Liver (tissue), 3 donors: ENCODE measurements around the gene UBL3.

Experiments used
- CTCF ChIP-seq: fragments of 150-350 bp; IDR thresholded peaks from 2 replicates; pipeline ENCODE4 v1.5.1; 2017; ENCODE audit warnings: improper control_type of control experiment, low read depth, low read length; ENCODE audit not compliant: missing input control
- EGR1 ChIP-seq, 2 donors: IDR thresholded peaks; 2 replicates each; pipeline ENCODE4 v1.6.1; 2016 to 2018; ENCODE audit warnings: antibody characterized with exemption in 2 of 2, low read depth in 2 of 2
- GABPA ChIP-seq, 2 donors: IDR thresholded peaks in 1 of 2; conservative IDR thresholded peaks in 1 of 2; 2 replicates each; pipeline ENCODE4 v1.6.1; 2016; ENCODE audit warnings: antibody characterized with exemption in 2 of 2, mild to moderate bottlenecking in 1 of 2, moderate library complexity in 1 of 2
- JUND ChIP-seq, 2 donors: IDR thresholded peaks; 2 replicates each; pipeline ENCODE4 v1.6.1; 2016; ENCODE audit warnings: antibody characterized with exemption in 2 of 2
- NR2F2 ChIP-seq: IDR thresholded peaks from 2 replicates; pipeline ENCODE4 v1.6.1; 2016; ENCODE audit warnings: antibody characterized with exemption
- RAD21 ChIP-seq, 2 donors: IDR thresholded peaks; 2 replicates each; pipeline ENCODE4 v1.6.1; 2016; ENCODE audit warnings: antibody characterized with exemption in 2 of 2, mild to moderate bottlenecking in 2 of 2
- REST ChIP-seq: IDR thresholded peaks from 2 replicates; pipeline ENCODE4 v1.6.1; 2016; ENCODE audit warnings: antibody characterized with exemption, mild to moderate bottlenecking
- RXRA ChIP-seq, 2 donors: IDR thresholded peaks; 2 replicates each; pipeline ENCODE4 v1.6.1; 2017 to 2018; ENCODE audit warnings: antibody characterized with exemption in 2 of 2, mild to moderate bottlenecking in 1 of 2
- SP1 ChIP-seq: IDR thresholded peaks from 2 replicates; pipeline ENCODE4 v1.6.1; 2018; ENCODE audit warnings: antibody characterized with exemption, mild to moderate bottlenecking
- YY1 ChIP-seq: IDR thresholded peaks from 2 replicates; pipeline ENCODE4 v1.6.1; 2016; ENCODE audit warnings: antibody characterized with exemption, mild to moderate bottlenecking
- TF ChIP-seq, protein P1 (sequence below): IDR thresholded peaks from 2 replicates; pipeline ENCODE4 v1.6.1; 2016; ENCODE audit warnings: antibody characterized with exemption
- donor health status: healthy.
- donor health status: healthy.

GRCh38 chr13:29853131-29853530, 2.7 kb upstream of the UBL3 start:
- no peak for TF ChIP-seq RAD21 (IDR thresholded peaks at IDR 0.05)
- TF ChIP-seq EGR1 (IDR thresholded peaks at IDR 0.05; ENCODE audit: low read depth in 2 of 2) = no peak
- TF ChIP-seq NR2F2 = no peak
- no peak for TF ChIP-seq GABPA (IDR thresholded peaks at IDR 0.05 in 1 of 2, conservative IDR thresholded peaks at IDR 0.05 in 1 of 2)
- no peak for TF ChIP-seq CTCF
- no peak for TF ChIP-seq RXRA (IDR thresholded peaks at IDR 0.05)
- TF ChIP-seq YY1 = no peak
- TF ChIP-seq SP1 = no peak
- no peak for TF ChIP-seq REST
- TF ChIP-seq JUND (IDR thresholded peaks at IDR 0.05) = no peak
- TF ChIP-seq, protein P1, sequence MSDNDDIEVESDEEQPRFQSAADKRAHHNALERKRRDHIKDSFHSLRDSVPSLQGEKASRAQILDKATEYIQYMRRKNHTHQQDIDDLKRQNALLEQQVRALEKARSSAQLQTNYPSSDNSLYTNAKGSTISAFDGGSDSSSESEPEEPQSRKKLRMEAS = no peak
